Measurements from ENCODE around the gene GRAMD1A.

DNA sequence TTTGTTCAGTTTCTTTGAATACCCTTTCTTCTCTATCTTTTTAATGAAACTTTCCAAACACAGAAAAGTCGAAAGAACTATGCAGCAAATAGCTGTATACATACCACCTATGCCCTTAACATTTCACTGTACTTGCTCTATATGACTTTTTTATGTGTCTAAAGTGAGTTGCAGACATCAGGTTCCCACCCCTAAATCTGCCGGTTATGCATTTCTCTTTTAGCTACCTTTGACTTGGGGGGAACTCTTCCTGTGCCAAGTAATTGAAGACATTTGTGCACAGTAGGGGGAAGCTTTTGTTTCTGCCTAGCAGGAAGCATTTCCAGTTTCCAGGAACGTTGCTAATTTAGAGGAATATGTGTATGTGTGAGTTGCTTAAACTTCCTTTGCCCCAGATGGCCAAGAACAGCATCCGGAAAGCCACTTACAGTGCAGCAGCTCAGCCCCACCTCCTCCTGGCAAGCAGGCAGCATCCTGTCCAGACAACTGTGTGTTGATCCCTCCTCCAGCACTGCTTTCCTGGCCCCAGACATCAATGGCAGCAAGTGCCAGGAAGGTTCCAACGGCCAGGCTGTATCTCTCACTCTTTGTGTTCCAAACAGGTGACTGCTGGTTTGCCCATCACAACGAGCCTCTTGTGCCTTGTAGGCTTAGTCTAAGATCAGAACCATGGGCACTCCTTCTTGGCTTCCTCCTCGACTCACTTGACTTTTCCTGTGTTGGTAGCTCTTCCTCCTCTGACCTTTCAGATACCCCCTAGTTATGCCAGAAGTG lies 14.7 kb upstream of the GRAMD1A start:
- TF ChIP-seq CTCF (IDR thresholded peaks at IDR 0.05) (no peak), POLR2A (IDR thresholded peaks at IDR 0.05) (no peak)

All from Peyer's patch (tissue), 4 donors.